GM19240 (cell line): ENCODE data around the gene NKD2.
"Not testable (repeated sequence)": the region's sequence is repeated elsewhere in the genome, so short reads cannot be mapped to it uniquely, and the experiment has no call there.

Experiments used
- DNase-seq: peaks from one replicate; pipeline ENCODE4 v3.0.0; 2011; ENCODE audit warnings: low spot score; ENCODE audit not compliant: insufficient read length

The NKD2 gene

DNA sequence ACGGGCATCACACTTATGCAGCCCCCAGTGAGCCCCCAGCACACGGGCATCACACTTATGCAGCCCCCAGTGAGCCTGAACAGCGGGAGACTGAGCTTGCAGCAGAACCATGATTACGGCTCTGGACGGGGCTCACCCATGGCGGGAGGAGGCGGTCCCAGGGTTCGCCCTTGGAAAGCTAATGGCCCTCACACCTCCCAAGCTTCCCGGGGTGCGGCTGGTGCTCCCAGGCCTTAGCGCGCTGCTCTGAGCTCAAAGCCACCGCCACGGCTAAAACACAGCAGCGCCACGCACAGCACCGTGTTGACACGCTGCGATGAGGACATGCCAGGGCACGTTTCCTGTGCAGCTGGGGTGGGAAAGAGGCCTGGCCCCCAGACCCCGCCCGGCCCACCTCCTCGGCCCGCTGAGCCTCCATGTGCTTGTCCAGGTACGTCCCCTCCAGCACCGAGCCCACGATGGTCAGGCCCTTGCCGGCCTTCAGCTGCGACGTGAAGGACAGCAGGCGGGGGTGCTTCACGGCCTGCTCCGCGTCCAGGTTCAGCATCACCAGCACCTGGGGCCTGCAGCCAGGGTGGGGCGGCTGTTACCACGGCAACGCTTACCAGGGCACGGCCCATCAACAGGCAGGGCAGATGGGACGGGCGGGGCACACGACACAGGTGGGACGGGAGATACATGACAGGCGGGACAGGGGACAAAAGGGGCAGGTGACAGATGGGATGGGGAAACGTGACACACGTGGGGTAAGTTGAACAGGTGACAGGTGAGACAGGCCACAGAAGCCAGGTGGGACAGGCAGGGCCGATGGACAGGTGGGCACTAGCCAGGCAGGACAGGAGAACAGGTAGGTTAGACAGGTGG is 64.9 kb downstream of the NKD2 start:
- DNase-seq = no peak

DNA sequence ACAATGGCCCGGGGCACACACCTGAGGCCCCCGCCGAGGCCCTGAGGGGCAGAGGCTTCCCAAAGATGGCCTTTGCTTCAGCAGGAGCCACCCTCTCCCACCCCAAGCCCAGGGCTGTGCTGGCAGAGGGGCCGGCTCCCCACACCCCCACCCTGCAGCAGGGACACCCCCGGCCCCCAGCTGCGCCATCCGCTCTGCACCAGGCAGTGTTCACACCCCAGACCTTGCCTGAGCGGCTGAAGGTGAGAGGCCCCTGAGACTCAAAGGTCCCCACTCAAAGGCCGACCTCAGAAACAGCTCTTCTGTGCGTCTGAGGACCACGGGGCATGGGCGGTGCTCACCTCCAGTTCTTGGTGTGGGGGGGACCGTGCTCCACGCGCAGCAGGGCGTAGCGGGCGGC is 65.6 kb downstream of the NKD2 start:
- DNase-seq = no peak

DNA sequence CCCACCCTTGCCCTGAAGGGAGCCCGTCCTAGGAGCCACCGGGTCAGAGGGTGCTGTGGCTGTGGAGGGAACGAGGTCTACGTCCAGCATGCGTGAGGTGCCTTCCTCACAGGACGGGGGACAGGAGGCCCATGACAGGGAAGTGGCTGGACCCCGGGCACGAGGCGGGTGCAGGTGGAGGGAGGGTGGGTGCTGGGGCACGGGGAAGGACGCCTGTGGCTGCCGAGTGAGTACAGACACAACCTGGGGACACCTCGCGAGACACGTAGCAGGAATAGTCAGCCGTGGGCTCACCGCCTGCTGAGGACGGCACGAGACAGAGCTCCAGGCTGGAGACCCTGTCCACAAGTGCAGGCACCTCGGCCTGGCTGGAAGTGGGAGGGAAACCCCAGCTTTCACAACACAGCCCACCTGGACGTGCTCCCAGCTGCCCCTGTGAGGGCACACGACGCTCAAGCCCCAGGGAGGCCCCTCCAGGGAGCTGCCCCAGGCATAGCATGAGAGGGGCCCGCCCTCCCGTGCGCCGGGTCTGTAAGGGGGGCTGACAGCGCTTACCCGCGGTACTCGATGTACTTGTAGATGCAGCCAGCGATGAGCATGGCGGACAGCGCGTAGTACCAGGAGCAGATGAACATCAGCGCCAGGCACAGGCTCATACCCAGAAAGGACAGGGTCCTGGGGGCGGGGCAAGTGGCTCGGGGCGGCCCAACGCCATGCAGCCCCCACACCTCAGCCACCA is 66.4 kb downstream of the NKD2 start:
- no peak for DNase-seq

DNA sequence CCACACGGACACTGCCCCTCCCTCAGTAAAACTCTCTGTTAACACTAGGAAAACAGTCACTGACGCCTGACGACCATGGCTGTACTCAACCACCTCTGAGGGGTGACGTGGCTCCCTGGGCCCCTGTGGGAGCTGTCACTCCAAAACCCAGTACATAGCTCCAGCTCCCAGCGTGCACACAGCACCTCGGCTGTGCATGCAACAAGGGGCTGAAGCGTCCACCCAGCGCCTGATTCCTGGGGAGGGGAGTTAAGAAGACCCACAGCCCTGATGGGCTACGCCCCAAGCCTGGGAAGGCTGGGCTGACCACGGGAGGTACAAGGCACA is 66.9 kb downstream of the NKD2 start:
- no peak for DNase-seq

DNA sequence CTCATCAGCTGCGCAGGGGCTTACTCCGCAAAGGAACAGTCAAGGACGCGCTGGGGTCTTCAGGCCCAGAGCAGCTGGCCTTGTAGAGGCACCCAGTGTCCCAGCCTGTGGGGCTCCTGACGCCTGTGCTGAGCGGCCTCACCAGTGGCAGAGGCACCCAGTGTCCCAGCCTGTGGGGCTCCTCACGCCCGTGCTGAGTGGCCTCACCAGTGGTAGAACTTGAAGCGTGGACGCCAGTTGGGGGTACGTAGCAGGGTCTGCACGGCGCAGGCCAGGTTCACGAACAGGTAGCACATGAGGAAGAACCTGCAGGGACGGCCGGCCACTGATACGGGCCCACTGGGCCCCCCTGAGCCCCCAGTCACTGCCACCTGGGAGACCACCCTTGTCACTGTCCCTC is 67.3 kb downstream of the NKD2 start:
- no peak for DNase-seq

DNA sequence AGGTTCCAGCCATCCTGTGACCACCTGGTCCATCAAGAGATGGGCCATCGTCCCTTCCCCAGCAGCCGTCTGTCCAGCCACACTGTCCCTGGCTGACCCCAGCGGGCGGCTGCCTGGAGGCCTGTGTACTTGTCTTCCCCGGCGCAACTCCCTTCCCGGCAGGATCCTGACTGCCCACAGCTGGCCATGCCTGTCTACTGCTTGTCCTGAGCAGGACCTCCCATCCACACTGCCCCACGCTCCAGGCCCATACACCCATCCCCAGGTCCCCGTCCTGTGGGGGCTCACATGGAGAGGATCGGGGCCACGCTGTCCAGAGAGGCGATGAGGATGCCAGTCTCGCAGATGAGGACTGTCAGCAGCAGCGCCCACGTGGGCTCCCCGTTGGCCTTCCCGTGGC is 67.8 kb downstream of the NKD2 start:
- DNase-seq = no peak

DNA sequence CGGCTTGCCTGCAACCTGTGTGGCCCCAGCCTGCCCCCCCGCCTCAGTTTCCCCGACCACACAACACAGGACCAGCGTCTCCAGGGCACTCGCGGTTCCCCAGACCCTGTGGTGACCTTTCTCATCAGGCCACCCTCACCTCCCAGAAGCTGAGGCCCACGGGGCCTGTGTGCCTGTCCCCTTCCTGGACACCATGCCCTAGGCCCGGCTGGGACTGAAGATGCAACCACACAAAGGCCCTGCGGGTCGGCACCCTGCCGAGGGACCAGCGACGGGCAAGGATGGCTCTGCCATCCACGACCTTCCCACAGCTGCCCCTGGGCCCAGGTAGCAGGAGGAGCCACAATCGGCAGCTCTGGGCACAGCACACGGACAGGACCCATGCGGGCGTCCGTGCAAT is 68.4 kb downstream of the NKD2 start:
- DNase-seq = no peak

DNA sequence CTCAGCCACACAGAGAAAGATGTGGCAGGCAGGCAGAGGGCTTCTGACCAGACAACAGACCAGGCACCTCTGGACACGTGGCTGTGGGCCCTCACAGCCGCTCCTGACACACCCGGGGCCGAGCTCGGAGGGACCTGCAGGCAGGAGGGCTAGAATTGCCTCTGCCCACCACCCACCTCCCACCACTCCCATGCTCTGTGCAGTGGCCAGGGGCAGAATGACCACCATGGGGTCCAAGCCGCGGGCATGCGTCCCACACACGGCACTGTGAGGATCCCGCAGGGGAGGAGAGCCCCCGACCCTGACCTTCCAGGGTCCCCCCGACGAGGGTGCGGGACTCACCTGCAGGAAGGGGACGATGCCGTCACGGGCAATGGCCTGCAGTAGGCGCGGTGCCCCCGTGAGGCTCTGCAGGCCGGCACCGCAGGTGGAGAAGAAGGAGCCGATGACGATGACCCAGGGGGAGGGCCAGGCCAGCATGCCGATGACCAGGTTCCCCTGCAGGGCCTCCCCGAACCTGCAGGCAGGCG is 69.0 kb downstream of the NKD2 start:
- no peak for DNase-seq

DNA sequence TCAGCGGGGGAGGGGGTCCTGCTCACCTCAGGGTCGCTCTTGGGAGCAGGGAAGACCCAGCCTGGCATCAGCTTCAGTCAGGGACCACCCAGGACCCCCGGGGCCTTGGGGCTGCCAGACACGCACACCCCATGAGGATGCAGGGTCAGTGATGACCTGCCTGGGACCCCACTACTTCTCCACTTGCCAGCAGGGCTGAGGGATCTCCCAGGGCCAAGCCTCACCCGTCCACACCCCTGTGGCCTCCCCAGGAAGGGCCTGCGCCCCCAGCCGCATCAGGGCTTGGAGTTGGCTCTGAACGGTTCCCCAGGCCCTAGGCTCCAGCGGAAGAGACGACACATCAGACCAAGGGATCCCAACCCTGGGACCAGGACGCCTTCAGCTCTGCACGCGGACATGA is 69.6 kb downstream of the NKD2 start:
- DNase-seq = no peak

DNA sequence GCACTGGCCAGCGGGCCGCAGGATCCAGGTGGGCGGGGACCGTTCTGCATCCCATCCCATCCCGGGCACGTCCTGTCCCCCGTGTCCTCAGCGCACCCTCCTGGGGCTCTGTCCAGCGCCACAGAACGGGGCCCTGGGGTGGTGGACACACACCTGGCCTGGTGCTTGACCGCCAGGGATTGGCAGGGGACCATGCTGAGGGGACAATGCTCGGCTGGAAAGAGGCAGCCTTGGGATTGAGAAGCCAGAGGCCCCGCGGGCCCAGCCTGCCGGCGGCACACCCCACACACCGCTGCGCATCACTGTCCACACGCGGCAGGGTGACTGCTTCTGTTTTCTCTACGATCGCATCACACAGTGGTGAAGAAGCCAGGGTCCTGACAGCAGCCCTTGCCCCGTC is 70.2 kb downstream of the NKD2 start:
- DNase-seq = no peak

DNA sequence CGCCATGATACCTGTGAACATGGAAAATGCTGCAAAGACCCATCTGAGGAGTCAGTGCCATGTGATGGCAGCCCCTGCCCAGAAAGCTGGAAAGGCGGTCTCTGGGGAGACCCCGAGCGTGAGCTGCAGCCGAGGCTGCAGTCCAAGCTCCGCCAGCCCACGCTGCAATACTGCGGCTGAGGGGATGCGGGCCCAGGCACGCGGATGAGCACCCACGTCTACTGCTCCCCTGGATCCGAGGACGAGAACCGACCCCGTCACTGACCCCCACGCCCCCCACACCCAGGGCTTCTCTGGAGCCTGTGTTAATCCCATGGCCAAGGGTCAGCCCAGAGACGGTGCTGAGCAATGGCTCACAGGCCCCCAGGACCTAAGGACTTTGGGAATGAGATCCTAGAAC is 70.9 kb downstream of the NKD2 start:
- DNase-seq = no peak

DNA sequence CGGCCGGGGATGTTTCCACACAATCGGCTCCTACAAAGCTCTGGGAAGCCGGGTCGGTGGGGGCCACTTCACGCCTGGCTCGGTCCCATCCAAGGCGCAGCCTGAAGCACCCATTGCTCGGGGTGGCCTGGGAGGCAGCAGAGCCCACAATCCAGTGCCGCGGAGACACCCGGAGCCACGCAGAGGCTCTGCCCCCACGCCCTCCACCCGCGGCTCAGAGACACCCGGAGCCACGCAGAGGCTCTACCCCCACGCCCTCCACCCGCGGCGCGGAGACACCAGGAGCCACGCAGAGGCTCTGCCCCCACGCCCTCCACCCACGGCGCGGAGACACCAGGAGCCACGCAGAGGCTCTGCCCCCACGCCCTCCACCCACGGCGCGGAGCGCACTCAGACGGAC is 71.4 kb downstream of the NKD2 start:
- no peak for DNase-seq

DNA sequence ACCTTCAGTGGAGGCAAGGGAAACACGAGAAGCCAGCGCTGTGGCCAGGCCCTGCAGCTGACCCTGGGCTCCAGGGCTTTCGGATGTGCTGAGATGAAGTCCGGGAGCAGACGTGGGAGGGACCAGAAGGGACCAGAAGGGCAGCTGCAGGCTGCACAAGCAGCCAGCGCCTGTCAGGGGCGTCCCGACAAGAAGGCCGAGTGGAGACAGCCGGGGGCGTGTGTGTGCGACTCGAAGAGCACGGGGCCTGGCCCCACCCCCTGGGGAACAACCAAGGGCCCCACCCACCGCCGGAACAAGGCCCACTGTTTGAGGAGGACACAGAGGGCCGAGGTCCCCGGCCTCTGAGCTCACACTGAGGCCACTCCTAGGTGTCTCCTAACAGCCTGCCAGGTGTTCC is 71.8 kb downstream of the NKD2 start:
- no peak for DNase-seq

DNA sequence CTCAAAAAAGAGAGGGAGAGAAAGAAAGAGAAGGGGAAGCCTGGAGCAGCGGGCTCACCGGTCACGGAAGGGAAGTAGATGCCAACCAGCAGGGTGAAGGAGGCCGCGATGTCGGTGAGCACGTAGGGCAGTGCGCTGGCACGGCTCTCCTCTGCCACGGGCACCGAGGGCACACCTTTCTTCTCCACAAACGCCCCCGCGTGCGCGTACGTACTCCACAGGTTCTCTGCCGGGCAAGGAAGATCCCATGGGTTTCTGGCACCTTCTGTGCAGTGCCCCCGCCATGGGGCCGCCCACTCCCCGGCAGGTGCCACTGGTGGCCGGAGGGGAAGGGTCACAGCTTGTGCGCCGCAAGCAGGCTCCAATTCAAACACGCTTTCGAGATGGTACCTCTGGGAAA is 72.9 kb downstream of the NKD2 start:
- no peak for DNase-seq

DNA sequence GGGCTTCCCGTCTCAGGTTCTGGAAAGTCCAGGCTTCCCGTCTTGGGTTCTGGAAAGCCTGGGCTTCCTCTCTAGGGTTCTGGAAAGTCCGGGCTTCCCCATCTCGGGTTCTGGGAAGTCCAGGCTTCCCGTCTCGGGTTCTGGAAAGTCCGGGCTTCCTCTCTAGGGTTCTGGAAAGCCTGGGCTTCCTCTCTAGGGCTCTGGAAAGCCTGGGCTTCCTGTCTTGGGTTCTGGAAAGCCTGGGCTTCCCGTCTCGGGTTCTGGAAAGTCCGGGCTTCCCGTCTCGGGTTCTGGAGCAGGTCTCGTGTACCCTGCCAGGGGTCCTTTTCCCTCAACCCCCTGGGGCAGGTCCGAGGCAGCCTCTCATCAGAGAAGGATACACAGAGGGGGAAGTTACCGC is 74.4 kb downstream of the NKD2 start:
- not testable (repeated sequence) for DNase-seq

DNA sequence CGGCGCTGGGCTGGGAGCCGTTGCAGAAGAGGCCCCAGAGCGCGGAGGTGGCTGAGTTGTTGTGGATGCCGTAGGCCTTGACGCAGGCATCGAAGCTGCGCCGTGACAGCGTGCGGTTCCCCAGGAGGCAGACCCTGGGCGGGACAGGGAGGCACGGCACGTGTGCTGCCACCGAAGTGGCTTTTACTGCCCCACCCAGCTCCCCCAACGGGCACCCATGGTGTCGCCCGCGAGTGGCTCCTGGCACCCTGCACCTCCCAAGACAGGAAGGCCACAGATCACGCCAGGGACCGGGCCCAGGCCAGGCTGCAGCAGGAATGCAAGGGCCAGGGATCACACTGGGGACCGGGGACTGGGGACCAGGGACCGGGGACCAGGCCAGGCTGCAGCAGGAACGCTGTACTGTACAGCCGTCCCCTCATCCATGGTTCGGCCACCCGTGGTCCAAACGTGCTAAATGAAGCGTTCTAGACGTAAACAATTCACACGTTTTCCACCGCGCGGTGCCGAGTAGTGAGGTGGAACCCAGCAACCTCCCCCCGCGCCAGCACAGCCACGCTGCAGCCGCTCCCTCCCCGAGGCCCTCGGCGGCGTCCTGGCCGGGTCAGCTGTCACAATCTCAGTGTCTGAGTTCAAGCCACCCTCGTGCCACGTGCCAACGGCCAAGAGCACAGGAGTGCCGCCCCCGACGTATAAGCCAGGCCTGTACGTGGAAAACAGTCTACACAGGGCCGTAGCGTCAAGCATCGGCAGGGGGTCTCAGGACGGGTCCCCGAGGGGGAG is 75.4 kb downstream of the NKD2 start:
- no peak for DNase-seq

DNA sequence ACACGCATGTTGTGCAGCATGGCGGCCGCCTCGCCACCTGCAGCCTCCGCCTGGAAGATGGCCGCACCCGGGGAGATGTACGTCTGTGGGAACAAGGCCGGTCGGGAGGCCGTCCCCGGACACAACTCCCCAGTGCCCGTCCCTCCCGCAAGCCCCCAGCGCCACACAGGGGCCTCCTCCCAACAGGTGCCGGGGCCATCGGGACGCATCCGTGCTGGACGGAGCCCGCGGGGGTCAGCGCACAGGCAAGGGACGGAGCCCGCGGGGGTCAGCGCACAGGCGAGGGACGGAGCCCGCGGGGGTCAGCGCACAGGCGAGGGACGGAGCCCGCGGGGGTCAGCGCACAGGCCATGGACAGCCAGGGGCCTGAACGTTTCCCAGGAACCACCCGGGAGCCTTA is 76.8 kb downstream of the NKD2 start:
- DNase-seq = no peak

DNA sequence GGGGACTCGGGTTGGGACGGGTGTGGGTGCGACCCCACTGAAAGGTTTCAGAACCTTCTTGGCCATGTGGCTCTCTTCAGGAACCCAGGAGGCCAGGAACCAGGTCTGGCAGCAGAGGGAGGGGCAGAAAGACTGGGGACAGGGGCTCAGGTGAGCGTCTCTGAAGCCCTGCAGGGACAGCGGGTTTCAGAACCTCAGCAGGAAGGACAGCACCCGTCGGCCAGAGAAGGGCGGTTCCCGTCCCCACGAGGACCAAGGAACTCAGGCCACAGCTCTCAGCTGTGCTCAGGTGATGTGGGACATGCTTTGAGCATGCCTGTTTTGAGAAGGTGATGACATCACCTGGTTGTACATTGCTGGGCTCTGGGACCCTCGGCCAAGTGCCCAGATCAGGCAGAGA is 77.5 kb downstream of the NKD2 start:
- no peak for DNase-seq

DNA sequence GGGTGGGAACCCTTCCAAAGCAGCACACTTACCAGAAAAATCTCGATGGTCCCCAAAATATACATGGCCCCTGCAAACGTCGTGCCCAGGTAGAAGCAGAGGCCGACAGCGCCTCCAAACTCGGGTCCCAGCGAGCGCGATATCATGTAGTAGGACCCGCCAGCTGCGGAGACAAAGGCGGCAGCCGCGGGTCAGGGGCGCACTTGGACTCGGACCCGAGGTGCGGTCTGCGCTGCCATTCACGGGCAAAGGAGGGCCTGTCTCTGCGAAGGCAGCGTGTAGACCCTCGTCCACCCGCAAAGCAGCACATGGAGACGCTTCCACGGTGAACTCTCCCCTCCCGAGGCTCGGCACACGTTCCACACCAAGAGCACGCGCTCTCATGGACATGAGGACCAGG is 78.3 kb downstream of the NKD2 start:
- DNase-seq = no peak

DNA sequence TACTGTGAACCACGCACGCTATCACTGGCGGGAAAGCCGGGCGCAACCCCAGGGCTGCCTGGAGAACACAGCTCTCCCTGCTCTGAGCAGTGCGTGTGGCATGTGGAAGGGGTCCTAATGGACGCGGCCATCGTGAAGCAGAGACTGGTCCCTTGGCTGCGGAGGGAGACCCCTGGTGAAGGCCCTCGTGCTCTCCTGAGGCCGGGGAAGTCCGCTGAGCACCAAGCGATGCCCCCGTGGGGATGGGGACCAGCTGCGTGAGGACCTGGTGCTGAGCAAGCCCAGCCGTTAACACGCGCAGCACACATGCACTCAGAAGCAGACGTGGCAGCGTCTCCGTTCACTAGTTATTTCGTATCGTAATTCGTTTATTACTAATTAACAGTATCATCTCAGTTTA is 78.8 kb downstream of the NKD2 start:
- DNase-seq = no peak

DNA sequence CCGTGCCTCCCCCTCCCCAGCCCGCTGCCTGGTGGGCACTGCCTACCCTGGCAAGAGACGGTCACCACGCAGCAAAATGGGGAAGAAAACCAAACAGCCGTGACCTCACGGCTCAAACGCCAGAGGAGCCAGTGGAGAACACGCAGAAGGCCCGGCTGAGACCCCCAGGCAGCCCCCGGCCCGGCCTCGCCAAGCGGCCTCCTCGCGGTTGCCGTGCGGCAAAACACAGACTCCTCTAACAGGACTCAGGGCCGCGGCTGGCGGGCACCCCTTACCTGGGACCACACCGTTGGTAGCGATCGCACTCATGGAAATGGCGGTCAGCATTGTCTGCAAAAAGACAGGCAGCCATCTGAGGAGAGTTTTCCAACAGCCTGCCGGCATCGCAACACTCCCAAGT is 79.4 kb downstream of the NKD2 start:
- DNase-seq = no peak
